NCI-H345 treated with DMSO at 0.1 percent for 48 hours (cell line): ENCODE results near the gene AGBL1.
A peak's percentile ranks its signal among the peaks of the same experiment; 100 is the strongest.

Experiments used
- DNase-seq: peaks from one replicate; lab custom pipeline; 2025; ENCODE audit not compliant: unreplicated experiment; lab: John Stamatoyannopoulos, UW

The AGBL1 gene

GRCh38 chr15:86629409-86630356 lies 550.0 kb downstream of the AGBL1 start:
- no peak for DNase-seq

- no peak for DNase-seq
Measured at GRCh38 chr15:86630946-86631345, 551.3 kb downstream of the AGBL1 start.

GRCh38 chr15:86634146-86634545 lies 554.5 kb downstream of the AGBL1 start:
- DNase-seq: no peak

- DNase-seq: no peak
Measured at GRCh38 chr15:86634992-86635638, 555.4 kb downstream of the AGBL1 start.

- no peak for DNase-seq
Measured at GRCh38 chr15:86644339-86644738, 564.7 kb downstream of the AGBL1 start.

- DNase-seq: peak; percentile 42
Measured at GRCh38 chr15:86645925-86646500, 566.3 kb downstream of the AGBL1 start.

GRCh38 chr15:86647810-86648440 lies 568.3 kb downstream of the AGBL1 start:
- DNase-seq: no peak

GRCh38 chr15:86649277-86649676 lies 569.6 kb downstream of the AGBL1 start:
- no peak for DNase-seq

GRCh38 chr15:86650094-86650493 lies 570.4 kb downstream of the AGBL1 start:
- no peak for DNase-seq

GRCh38 chr15:86653344-86654197 lies 573.9 kb downstream of the AGBL1 start:
- DNase-seq: no peak

- no peak for DNase-seq
Measured at GRCh38 chr15:86654501-86654900, 574.8 kb downstream of the AGBL1 start.

- no peak for DNase-seq
Measured at GRCh38 chr15:86657305-86657704, 577.6 kb downstream of the AGBL1 start.

- DNase-seq: no peak
Measured at GRCh38 chr15:86659724-86660411, 580.2 kb downstream of the AGBL1 start.

- DNase-seq: no peak
Measured at GRCh38 chr15:86661580-86661979, 581.9 kb downstream of the AGBL1 start.

- DNase-seq: no peak
Measured at GRCh38 chr15:86663304-86663703, 583.6 kb downstream of the AGBL1 start.

- no peak for DNase-seq
Measured at GRCh38 chr15:86663979-86664378, 584.3 kb downstream of the AGBL1 start.

GRCh38 chr15:86664581-86664980 lies 584.9 kb downstream of the AGBL1 start:
- DNase-seq: no peak

GRCh38 chr15:86676002-86676401 lies 596.3 kb downstream of the AGBL1 start:
- no peak for DNase-seq

GRCh38 chr15:86677278-86677677 lies 597.6 kb downstream of the AGBL1 start:
- no peak for DNase-seq

- DNase-seq: no peak
Measured at GRCh38 chr15:86685263-86685662, 605.6 kb downstream of the AGBL1 start.
